ENCODE results near the gene SCAMP1. TPM values are rescaled to one million over a fixed set of nuclear protein-coding genes. Genes with fewer than 3 reads are reported as not detected.

The SCAMP1 gene
- total RNA-seq, 3 donors from 2014 or later: 31.2 to 52.0 (median 31.8) TPM

- Histone ChIP-seq H3K27me3 (no peaks in the 10 kb centered on the region), H3K36me3 (no peaks in the 10 kb centered on the region), H3K4me3 (peak overlapping the region; percentile 69 to 99 (median 84)), H3K4me1 (peaks cover 0 to 12% of the 10 kb centered on the region in 2 donors), H3K9me3 (no peaks in the 10 kb centered on the region), H3K27ac (peak overlapping the region; percentile 94 to 98)
- intact Hi-C loops (cut with DNase I; ENCODE audit: low total_unique reads): no loop called here
- peak in 1 of 3 donors; percentile 15 for TF ChIP-seq CTCF (IDR thresholded peaks at IDR 0.05)
- peak in 1 of 3 donors; percentile 17 for TF ChIP-seq POLR2AphosphoS5 (IDR thresholded peaks at IDR 0.05)
- no peak for TF ChIP-seq POLR2A (IDR thresholded peaks at IDR 0.05)
- peak; percentile 51 to 66 for DNase-seq (ENCODE audit: low spot score in 2 of 2)
Measured at GRCh38 chr5:78360924-78361630, 660 bp downstream of the SCAMP1 start.

- Histone ChIP-seq H3K27me3 (no peaks in the 10 kb centered on the region), H3K4me3 (peak overlapping the region; percentile 69 to 99 (median 84)), H3K9me3 (no peaks in the 10 kb centered on the region), H3K27ac (peak overlapping the region; percentile 94 to 98), H3K4me1 (peaks cover 0 to 12% of the 10 kb centered on the region in 2 donors), H3K36me3 (no peaks in the 10 kb centered on the region)
- TF ChIP-seq CTCF (IDR thresholded peaks at IDR 0.05) (no peak), POLR2A (IDR thresholded peaks at IDR 0.05) (no peak), POLR2AphosphoS5 (IDR thresholded peaks at IDR 0.05) (no peak)
- intact Hi-C loops (cut with DNase I; ENCODE audit: low total_unique reads): no loop called here
- DNase-seq (ENCODE audit: low spot score in 2 of 2): no peak
Measured at GRCh38 chr5:78361631-78361993, 1.2 kb downstream of the SCAMP1 start.

- H3K4me3 ChIP-seq: peak overlapping the region in 1 of 3 donors; percentile 84
- intact Hi-C loops (cut with DNase I; ENCODE audit: low total_unique reads): no loop called here
- DNase-seq (ENCODE audit: low spot score in 2 of 2): no peak
- no peaks in the 10 kb centered on the region for H3K27me3 ChIP-seq
- TF ChIP-seq CTCF (IDR thresholded peaks at IDR 0.05) (no peak), POLR2A (IDR thresholded peaks at IDR 0.05) (no peak), POLR2AphosphoS5 (IDR thresholded peaks at IDR 0.05) (no peak)
- H3K36me3 ChIP-seq: no peaks in the 10 kb centered on the region
- H3K4me1 ChIP-seq: peaks cover 0 to 12% of the 10 kb centered on the region in 2 donors
- peak overlapping the region in 1 of 2 donors; percentile 98 for H3K27ac ChIP-seq
- no peaks in the 10 kb centered on the region for H3K9me3 ChIP-seq
Measured at GRCh38 chr5:78362220-78362619, 1.8 kb downstream of the SCAMP1 start.

GRCh38 chr5:78364005-78364404 is 3.6 kb downstream of the SCAMP1 start:
- Histone ChIP-seq H3K4me1 (peaks cover 0 to under 1% of the 10 kb centered on the region in 2 donors), H3K4me3 (no peak overlapping the region), H3K9me3 (no peaks in the 10 kb centered on the region), H3K27ac (no peak overlapping the region), H3K36me3 (no peaks in the 10 kb centered on the region), H3K27me3 (no peaks in the 10 kb centered on the region)
- intact Hi-C loops (cut with DNase I; ENCODE audit: low total_unique reads): no loop called here
- TF ChIP-seq POLR2AphosphoS5 (IDR thresholded peaks at IDR 0.05): no peak
- no peak for TF ChIP-seq CTCF (IDR thresholded peaks at IDR 0.05)
- TF ChIP-seq POLR2A (IDR thresholded peaks at IDR 0.05): no peak
- DNase-seq (ENCODE audit: low spot score in 2 of 2): no peak

- Histone ChIP-seq H3K27ac (no peak overlapping the region), H3K4me3 (no peak overlapping the region), H3K4me1 (no peaks in the 10 kb centered on the region), H3K36me3 (no peaks in the 10 kb centered on the region), H3K9me3 (no peaks in the 10 kb centered on the region), H3K27me3 (no peaks in the 10 kb centered on the region)
- TF ChIP-seq CTCF (IDR thresholded peaks at IDR 0.05) (no peak), POLR2AphosphoS5 (IDR thresholded peaks at IDR 0.05) (no peak), POLR2A (IDR thresholded peaks at IDR 0.05) (no peak)
- intact Hi-C loops (cut with DNase I; ENCODE audit: low total_unique reads): no loop called here
- no peak for DNase-seq (ENCODE audit: low spot score in 2 of 2)
Measured at GRCh38 chr5:78367318-78367991, 7.0 kb downstream of the SCAMP1 start.

All from breast epithelium (tissue), 4 donors.